HCT116 (cell line): Measurements from ENCODE around the gene CYP4F2.

Source experiments
- CTCF ChIP-seq, 3 experiments: fragments of 200-600 bp in 1 of 3; sonication (generic) in 1 of 3; IDR thresholded peaks in 2 of 3; conservative IDR thresholded peaks in 1 of 3; 2 replicates each; pipeline ENCODE4 v1.5.1; 2012 to 2017; ENCODE audit warnings: low read depth in 2 of 3, low read length in 2 of 3, antibody characterized with exemption in 1 of 3, borderline replicate concordance in 1 of 3, control low read depth in 1 of 3, mild to moderate bottlenecking in 1 of 3, mixed read lengths in 1 of 3, mixed run types in 1 of 3, moderate library complexity in 1 of 3; ENCODE audit not compliant: insufficient read depth in 1 of 3
- EZH2 ChIP-seq: fragments of 200-600 bp; sonication (generic); IDR thresholded peaks from 2 replicates; pipeline ENCODE4 v1.6.1; 2017; ENCODE audit warnings: antibody characterized with exemption, mixed run types
- POLR2A ChIP-seq: IDR thresholded peaks from 2 replicates; pipeline ENCODE4 v1.7.0; 2011; ENCODE audit warnings: borderline replicate concordance; ENCODE audit not compliant: insufficient read depth, insufficient read length; ENCODE audit errors: extremely low read depth

- no peak for TF ChIP-seq CTCF (IDR thresholded peaks at IDR 0.05 in 2 of 3, conservative IDR thresholded peaks at IDR 0.05 in 1 of 3; ENCODE audit: borderline replicate concordance in 1 of 3, insufficient read depth in 1 of 3, low read depth in 2 of 3, low read length in 2 of 3)
- TF ChIP-seq POLR2A, result no peak
- no peak for TF ChIP-seq EZH2
These were observed 57.0 kb downstream of the CYP4F2 start for GRCh38 chr19:15840833-15841232.
